Measurements from ENCODE around the gene UBE4B. TPM values are rescaled to one million over a fixed set of nuclear protein-coding genes. Genes with fewer than 3 reads are reported as not detected.

UBE4B gene
- total and polyA plus RNA-seq, 9 of the 15 experiments (the other 6 are each of a cell fraction or from before 2014, with no cell fraction given): 11.7 to 73.7 (median 40.1) TPM

GRCh38 chr1:10225573-10225972 lies 192.8 kb downstream of the UBE4B start (continued):
- TF ChIP-seq, protein P1, sequence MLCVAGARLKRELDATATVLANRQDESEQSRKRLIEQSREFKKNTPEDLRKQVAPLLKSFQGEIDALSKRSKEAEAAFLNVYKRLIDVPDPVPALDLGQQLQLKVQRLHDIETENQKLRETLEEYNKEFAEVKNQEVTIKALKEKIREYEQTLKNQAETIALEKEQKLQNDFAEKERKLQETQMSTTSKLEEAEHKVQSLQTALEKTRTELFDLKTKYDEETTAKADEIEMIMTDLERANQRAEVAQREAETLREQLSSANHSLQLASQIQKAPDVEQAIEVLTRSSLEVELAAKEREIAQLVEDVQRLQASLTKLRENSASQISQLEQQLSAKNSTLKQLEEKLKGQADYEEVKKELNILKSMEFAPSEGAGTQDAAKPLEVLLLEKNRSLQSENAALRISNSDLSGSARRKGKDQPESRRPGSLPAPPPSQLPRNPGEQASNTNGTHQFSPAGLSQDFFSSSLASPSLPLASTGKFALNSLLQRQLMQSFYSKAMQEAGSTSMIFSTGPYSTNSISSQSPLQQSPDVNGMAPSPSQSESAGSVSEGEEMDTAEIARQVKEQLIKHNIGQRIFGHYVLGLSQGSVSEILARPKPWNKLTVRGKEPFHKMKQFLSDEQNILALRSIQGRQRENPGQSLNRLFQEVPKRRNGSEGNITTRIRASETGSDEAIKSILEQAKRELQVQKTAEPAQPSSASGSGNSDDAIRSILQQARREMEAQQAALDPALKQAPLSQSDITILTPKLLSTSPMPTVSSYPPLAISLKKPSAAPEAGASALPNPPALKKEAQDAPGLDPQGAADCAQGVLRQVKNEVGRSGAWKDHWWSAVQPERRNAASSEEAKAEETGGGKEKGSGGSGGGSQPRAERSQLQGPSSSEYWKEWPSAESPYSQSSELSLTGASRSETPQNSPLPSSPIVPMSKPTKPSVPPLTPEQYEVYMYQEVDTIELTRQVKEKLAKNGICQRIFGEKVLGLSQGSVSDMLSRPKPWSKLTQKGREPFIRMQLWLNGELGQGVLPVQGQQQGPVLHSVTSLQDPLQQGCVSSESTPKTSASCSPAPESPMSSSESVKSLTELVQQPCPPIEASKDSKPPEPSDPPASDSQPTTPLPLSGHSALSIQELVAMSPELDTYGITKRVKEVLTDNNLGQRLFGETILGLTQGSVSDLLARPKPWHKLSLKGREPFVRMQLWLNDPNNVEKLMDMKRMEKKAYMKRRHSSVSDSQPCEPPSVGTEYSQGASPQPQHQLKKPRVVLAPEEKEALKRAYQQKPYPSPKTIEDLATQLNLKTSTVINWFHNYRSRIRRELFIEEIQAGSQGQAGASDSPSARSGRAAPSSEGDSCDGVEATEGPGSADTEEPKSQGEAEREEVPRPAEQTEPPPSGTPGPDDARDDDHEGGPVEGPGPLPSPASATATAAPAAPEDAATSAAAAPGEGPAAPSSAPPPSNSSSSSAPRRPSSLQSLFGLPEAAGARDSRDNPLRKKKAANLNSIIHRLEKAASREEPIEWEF (CRISPR knock-in tag; IDR thresholded peaks at IDR 0.05): no peak

DNA sequence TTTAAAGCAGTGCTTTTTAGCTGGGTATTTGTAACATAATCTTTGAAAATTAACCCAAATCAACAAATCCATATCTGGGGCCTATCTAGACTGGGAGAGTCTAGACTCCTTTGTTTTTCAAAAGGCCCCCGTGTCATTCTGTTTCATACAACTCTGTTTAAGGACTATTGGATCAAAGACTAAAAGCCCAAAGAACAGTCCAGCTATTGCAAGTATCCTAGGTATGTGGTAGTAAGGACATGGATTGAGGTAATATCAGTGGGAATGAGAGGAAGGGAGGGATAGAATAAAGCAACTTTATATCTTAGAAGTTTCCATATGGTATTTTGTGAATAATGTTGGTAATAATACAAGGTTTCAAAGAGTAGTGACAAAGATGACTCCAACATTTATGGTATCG lies 195.8 kb downstream of the UBE4B start:
- POLR2A ChIA-PET: interaction anchor here (0.6 to 1.8 kb wide), 2 partner anchors 11 to 23 kb away, joined by 3 to 7 read pairs; no protein-coding TSS in a partner anchor
- Histone ChIP-seq H3K4me3 (no peak overlapping the region), H4K20me1 (replicated peaks; ENCODE audit: control insufficient read depth, insufficient read depth, low read length) (no peaks in the 10 kb centered on the region), H3K4me2 (ENCODE audit: insufficient read depth, low read length) (no peak overlapping the region), H3K4me1 (replicated peaks in 1 of 2; ENCODE audit: control insufficient read depth in 2 of 2, insufficient read depth in 2 of 2, low read length in 2 of 2) (no peaks in the 10 kb centered on the region; a peak in 1 of 5 replicates), H3K9me1 (ENCODE audit: control insufficient read depth, insufficient read depth, low read length) (no peaks in the 10 kb centered on the region), H2AFZ (ENCODE audit: low read depth, low read length) (no peak overlapping the region), H3K79me2 (ENCODE audit: control insufficient read depth, insufficient read depth, low read length) (peaks cover 7% of the 10 kb centered on the region; the same call in 1 of the 3 replicates), H3K36me3 (ENCODE audit: control insufficient read depth, insufficient read depth, low read length) (no peaks in the 10 kb centered on the region), H3K9me3 (replicated peaks; ENCODE audit: control insufficient read depth, insufficient read depth, low read depth, low read length) (no peaks in the 10 kb centered on the region), H3K27me3 (ENCODE audit: control insufficient read depth in 2 of 2, insufficient read depth in 2 of 2, low read length in 2 of 2) (no peaks in the 10 kb centered on the region), H3K9ac (ENCODE audit: insufficient read depth in 1 of 2, low read depth in 2 of 2, low read length in 2 of 2) (no peak overlapping the region), H3K27ac (ENCODE audit: extremely low read depth, low read depth, low read length) (no peak overlapping the region)
- intact Hi-C loops (cut with micrococcal nuclease) (no loop called here), in situ Hi-C loops (cut with MboI) (no loop called here)
- ATAC-seq (no peak; the same call in 2 of the 3 replicates), FAIRE-seq (no peak), DNase-seq (ENCODE audit: extremely low read depth in 1 of 4, low spot score in 3 of 4) (no peak)
- no TSS peak for BruUV-seq (replicated peaks)
- 52% methylated on average over 2 of the region's 2 CpGs for WGBS (ENCODE audit: insufficient coverage, low coverage, missing lambda C conversion rate)
- no peak for TF ChIP-seq TCF7L2 (IDR thresholded peaks at IDR 0.05; ENCODE audit: low read depth, low read length)
- no peak for TF ChIP-seq HIVEP1 (CRISPR knock-in tag; IDR thresholded peaks at IDR 0.05)
- no peak for TF ChIP-seq ATF3 (IDR thresholded peaks at IDR 0.05)
- TF ChIP-seq ATF3 (CRISPR knock-in tag; conservative IDR thresholded peaks at IDR 0.05): no peak
- CTCF ChIA-PET (ENCODE audit: low intra/inter-chr PET ratio): no interaction called here

Data from K562 (cell line).